Smooth muscle cell of the brain vasculature (primary cell): Measurements from ENCODE around the gene ASB5.

ENCODE experiments used
- DNase-seq: peaks from one replicate; pipeline ENCODE4 v3.0.0-alpha.2; 2012; ENCODE audit warnings: low read depth, low spot score

The ASB5 gene

GRCh38 chr4:176277162-176277904, 8.3 kb upstream of the ASB5 start:
- peak; percentile 13 for DNase-seq

DNA sequence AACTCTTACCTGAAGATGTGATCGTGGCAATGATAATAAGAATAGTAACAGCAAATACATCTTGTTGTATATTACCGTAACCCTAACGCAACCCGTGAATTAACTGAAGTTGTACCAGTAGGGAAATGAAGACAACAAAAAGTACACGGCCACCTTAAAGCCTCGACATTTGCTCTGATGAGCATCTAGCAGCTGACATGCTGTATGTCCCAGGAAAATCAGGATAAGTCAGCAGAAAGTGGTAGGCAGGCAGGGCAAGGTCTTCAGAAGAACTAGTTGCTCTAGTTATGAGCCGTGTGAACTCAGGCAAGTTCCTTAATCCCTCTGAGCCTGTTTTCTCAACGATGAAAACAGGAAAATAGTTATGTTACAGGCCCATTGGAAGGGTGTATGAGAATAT, 7.7 kb upstream of the ASB5 start:
- no peak for DNase-seq

DNA sequence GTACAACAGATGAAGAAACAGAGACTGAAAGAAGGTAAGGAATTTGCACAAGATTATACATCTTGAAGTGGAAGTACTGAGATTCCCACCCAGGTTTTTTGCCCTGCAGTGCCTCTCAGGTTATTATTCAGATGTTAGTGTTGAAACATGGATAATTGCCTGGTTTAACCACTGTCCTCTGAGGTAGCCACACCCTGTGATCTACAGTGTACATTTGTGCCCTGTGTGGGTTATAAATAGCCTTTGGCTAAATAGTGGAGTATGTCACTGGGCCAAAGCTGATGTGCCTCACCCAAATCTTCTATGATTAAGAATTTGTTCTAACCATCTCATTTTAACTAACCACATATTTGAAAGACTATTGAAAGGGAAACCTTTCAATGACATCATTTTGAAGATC, 5.4 kb upstream of the ASB5 start:
- no peak for DNase-seq

- DNase-seq = no peak
Observed at GRCh38 chr4:176273736-176274135, 4.7 kb upstream of the ASB5 start.

DNA sequence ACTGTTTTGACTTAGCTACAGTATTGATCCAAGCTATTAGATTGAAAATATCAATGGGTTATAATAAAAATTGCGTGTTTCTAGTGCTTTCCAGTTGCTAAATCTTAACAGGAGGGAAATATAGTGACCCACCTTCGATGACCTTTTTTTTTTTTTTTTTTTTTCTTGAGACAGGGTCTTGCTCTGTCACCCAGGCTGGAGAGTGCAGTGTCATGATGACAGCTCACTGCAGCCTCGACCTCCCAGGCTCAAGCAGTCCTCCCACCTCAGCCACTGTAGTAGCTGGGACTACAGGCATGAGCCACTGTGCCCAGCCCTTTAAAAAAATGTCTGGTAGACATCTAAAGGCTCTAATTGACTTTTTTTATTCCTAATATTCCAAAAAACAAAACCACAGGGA, 3.8 kb upstream of the ASB5 start:
- no peak for DNase-seq

DNA sequence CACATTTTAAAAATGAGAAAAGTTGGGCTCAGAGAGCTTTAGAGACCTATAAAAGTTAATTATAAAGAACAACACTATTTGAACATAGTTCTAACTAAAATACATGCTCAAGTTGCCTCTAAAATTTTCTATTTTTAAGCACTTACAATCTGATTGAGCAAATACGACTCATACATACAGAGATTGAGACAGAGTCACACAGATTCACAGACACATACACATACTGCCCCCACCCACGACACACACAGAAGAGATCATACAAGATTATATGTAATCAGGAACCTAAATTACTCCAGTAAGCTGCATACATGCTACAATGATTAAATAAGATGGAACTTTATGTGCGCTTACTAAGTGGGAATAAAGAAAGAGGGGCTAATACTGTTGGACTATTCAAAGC, 2.7 kb upstream of the ASB5 start:
- no peak for DNase-seq

DNA sequence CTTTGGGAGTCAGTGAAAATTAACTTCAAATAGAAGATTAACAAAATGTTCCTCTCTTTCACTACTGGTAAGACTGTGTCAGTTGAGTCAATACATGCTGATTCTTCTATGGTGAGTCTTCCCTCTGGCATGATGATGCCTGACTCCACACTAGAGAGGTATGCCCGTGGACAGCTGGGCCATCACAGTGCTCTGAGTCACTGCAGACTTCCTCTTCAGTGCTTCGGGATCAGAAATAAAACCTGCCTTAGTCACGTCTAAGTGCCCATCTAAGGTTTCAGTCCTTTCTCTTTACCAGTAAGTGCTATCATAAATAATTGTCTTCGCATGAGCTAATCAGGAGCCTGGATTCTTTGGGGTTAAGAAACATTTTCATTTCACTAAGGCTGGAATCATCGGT, 1.6 kb upstream of the ASB5 start:
- DNase-seq = peak; percentile 57

GRCh38 chr4:176266026-176266425, 3.0 kb downstream of the ASB5 start:
- DNase-seq = no peak

DNA sequence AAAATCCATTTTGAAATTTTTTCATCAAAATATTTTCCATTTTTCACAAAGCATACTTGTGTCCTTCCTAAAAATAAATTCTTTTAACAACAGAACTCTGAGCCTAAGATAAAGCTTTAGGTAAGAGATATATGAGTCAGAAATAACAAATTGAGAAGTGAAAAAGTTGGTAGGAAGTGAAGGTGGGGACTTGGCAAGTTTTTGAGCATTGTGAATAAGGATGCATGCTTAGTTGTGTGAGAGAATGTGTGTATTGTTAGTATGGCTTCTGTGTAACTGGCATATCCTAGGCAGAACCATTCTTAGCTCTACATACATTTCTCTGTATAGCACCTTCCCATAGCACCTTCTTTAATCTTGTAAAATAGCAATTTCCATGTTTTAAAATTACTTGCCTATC, 6.8 kb downstream of the ASB5 start:
- DNase-seq = no peak

DNA sequence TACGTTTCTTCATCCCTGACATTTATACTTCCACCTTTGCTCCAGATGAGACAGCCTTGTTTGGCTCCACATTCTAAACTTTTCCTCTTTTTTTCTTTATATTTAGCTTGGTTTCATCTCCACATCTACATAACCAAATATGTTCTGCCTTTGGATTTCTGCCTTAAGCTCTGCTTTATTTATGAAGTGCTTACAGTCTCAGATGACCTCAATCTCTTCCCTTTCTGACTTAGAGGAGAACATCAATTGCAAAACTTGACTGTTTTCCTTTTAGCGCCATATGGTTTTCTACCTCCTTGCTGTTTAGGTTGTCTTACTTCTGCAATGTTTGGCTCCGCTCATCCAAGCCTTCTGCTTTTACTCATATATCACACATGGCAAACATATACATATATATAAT, 7.5 kb downstream of the ASB5 start:
- no peak for DNase-seq

- DNase-seq = no peak
Observed at GRCh38 chr4:176261018-176261417, 8.0 kb downstream of the ASB5 start.

DNA sequence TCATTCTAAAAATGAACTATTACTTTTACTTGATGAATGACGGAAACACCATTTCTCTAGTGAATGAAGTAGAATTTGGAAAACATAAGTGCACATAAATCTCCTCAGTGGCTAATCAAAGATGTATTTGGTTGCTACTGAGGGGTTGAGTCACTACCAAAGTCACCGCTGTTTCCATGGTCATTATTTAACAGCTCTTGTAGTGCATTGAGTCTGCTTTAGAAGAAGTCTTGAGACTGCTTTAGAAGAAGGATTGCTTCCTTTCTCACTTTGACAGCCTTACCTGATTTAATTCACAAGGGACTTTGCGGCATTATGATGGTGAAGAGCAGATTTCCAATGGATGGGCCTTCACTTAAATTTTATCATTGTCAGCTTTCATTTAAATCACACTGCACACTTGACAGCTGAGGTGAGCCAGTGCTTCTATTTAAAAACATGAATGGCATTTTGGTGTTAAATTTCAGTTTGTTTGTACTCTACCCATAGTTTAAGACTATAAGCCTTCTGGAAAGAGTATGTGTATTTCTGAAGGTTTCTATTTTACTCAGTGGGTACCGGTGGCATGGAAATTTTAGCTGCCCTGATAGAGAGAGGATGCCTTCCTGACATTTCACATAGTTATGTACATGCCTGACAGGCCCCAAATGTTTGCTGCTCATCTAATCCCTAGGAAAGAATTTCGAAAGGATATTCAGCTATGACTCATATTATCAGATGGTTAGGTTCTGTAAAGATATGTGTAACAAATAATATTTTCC, 9.5 kb downstream of the ASB5 start:
- DNase-seq = no peak

DNA sequence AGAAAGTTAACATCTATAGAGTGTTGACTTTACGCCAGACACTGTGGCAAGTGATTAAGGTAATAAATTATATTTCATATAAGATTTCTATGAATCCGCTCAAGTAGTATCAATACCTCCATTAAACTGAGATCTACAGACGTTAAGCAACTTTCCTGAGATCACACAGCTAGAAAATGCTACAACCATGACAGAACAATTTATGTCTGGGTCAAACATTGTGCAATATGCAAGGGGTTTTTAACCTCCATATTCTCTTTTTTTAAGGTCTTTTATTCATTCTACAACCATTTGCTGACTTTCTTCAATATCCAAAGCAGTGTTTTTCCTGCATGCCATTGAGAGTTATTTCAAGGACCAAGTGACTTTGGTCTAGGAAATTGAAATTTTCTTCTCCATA, 10.9 kb downstream of the ASB5 start:
- DNase-seq = no peak

GRCh38 chr4:176256921-176257320, 12.1 kb downstream of the ASB5 start:
- no peak for DNase-seq

DNA sequence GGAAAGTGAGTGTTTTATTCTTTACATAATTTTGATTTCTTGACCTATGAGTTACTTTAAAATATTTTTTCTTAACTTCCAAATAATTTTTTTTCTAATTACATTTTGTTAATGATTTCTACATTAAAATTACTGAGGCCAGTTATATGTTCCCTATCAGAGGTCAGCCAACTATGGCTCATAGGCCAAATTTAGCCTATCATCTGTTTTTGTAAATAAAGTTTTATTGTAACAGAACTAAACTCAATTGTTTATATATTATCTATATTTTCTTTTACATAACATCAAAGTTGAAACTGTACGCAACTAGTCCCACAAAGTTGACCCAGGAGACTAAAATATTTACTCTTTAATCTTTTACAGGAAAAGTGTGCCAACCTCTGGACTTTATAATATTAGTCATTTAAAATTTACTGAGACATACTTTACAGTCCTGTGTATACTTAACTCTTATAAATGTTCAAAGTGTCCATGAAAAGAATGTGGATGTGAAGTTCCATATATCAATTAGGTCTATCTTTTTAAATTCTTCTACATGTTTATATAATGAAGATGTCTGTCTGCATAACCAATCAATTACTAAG, 26.2 kb downstream of the ASB5 start:
- DNase-seq = no peak

GRCh38 chr4:176241703-176242102, 27.3 kb downstream of the ASB5 start:
- DNase-seq = no peak

DNA sequence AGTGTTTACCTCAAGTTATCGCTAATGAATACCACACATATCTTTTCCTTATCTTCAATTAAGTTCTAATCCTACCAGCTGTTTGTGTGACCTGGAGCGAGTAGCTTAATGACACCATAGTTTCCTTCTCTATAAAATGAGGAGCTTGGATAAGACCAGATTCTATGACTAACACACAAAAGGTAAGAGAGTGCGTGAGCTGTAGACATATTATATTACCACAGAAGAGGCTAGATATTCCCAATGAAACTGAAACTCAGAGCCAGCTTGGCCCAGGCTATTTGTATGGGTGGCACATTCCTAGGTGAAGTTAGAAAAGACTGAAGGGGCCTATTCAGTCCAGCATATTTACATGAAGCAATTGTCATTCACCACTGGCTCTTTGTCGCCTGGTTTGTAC, 30.2 kb downstream of the ASB5 start:
- DNase-seq = no peak

- DNase-seq = peak; percentile 54
Observed at GRCh38 chr4:176238157-176238610, 30.8 kb downstream of the ASB5 start.

GRCh38 chr4:176236946-176237345, 32.1 kb downstream of the ASB5 start:
- no peak for DNase-seq

DNA sequence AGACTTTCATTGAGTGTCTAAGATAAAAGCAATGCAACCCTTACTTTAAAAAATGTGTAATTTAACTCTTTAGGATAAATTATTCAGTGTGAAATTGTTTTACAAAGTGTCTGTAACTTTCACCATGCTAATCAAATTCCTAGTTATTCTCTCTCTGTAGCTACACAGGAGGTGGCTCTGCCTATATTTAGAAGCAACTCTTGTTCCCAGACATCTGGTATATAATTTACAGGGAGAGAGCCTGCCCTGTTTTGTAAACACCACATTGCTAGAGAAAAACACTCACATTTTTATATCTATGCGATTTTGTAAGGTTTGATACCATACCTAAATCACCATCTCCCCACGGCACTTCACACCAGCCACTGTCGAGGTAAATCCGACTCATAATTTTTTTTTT, 38.2 kb downstream of the ASB5 start:
- no peak for DNase-seq

DNA sequence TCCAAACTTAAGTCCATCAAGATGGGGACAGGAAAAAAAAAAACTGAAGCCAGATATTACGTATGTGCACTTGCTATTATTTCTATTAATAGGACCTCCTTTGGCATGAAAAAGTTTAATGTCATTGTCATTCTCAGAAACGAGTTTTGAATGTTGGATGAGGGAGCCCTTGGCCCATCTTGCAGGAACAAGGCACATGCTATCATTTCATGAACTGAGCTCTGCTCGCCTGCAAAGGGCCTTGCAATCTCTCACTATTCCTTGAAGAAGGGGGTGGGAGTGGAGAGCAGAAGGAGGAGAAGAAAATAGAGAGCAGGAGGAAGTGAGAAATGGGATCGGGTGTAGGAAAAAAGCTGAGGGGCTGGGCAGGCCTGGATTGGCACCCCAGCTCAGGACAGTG, 39.4 kb downstream of the ASB5 start:
- DNase-seq = no peak

DNA sequence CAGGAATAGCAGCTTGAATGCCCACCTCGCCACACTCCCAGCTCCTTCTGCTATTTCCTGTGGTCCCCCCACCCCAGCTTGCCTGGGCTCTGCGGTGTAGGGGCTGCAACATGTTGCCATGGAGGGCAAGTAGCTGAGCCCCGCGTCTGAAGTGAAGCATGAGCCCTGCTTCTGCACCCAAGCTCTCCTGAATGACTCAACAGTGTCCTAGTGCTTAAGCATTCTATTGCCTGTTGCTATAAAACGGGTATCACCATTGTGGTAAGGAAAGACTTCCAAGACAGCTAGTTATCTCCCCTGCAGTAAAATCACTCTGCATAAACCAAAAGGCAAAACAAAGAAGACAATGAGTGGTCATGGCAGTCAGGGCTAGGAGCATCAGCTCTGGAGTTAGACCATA, 42.3 kb downstream of the ASB5 start:
- DNase-seq = no peak

- DNase-seq = no peak
Observed at GRCh38 chr4:176223561-176223960, 45.5 kb downstream of the ASB5 start.
